H9 (cell line): ENCODE data around the gene TCF7L1. TPM values are rescaled to one million over a fixed set of nuclear protein-coding genes. Genes with fewer than 3 reads are reported as not detected.

Experiments
- DNase-seq: peaks from one replicate; pipeline ENCODE4 v3.0.0-alpha.2; 2017
- H2AFZ ChIP-seq: one replicate; pipeline ENCODE4 v1.6.1; 2013; ENCODE audit warnings: mild to moderate bottlenecking, low read length, control low read depth, moderate library complexity
- H2AK5ac ChIP-seq: 2 replicates; pipeline ENCODE4 v1.6.1; 2013; ENCODE audit warnings: low read length, control low read depth, mixed read lengths; ENCODE audit not compliant: insufficient read length
- H2BK120ac ChIP-seq: one replicate; pipeline ENCODE4 v1.6.1; 2013; ENCODE audit warnings: low read depth, mild to moderate bottlenecking, low read length, control low read depth, inconsistent platforms; ENCODE audit not compliant: poor library complexity, severe bottlenecking
- H2BK12ac ChIP-seq: 2 replicates; pipeline ENCODE4 v1.6.1; 2013; ENCODE audit warnings: low read length, control low read depth, mixed read lengths, low read depth; ENCODE audit not compliant: insufficient read length
- H2BK15ac ChIP-seq: 2 replicates; pipeline ENCODE4 v1.6.1; 2013; ENCODE audit warnings: low read depth, low read length, control low read depth
- H2BK20ac ChIP-seq: one replicate; pipeline ENCODE4 v1.6.1; 2013; ENCODE audit warnings: low read depth, mild to moderate bottlenecking, low read length, control low read depth, inconsistent platforms; ENCODE audit not compliant: poor library complexity, severe bottlenecking
- H2BK5ac ChIP-seq: 2 replicates; pipeline ENCODE4 v1.6.1; 2013; ENCODE audit warnings: low read length, control low read depth, mixed read lengths; ENCODE audit not compliant: insufficient read length
- H3K14ac ChIP-seq: 2 replicates; pipeline ENCODE4 v1.6.1; 2013; ENCODE audit warnings: low read length, control low read depth; ENCODE audit not compliant: insufficient read depth
- H3K18ac ChIP-seq: 2 replicates; pipeline ENCODE4 v1.6.1; 2013; ENCODE audit warnings: low read depth, mild to moderate bottlenecking, mixed read lengths, low read length, control low read depth; ENCODE audit not compliant: insufficient read length
- H3K23ac ChIP-seq: 2 replicates; pipeline ENCODE4 v1.6.1; 2013; ENCODE audit warnings: low read length, control low read depth, mixed read lengths, low read depth; ENCODE audit not compliant: insufficient read length
- H3K23me2 ChIP-seq: 2 replicates; pipeline ENCODE4 v1.6.1; 2013; ENCODE audit warnings: low read depth, mild to moderate bottlenecking, mixed read lengths, low read length, control low read depth; ENCODE audit not compliant: insufficient read length, poor library complexity, severe bottlenecking
- H3K27ac ChIP-seq: 2 replicates; pipeline ENCODE4 v1.5.1; 2013; ENCODE audit warnings: low read length, control low read depth, mixed read lengths, low read depth; ENCODE audit not compliant: insufficient read length
- H3K27me3 ChIP-seq: 2 replicates; pipeline ENCODE4 v1.6.1; 2013; ENCODE audit warnings: low read length, control low read depth, inconsistent platforms; ENCODE audit not compliant: insufficient read depth
- H3K4ac ChIP-seq: 2 replicates; pipeline ENCODE4 v1.6.1; 2013; ENCODE audit warnings: low read depth, mild to moderate bottlenecking, control low read depth, inconsistent platforms, low read length, moderate library complexity
- H3K4me1 ChIP-seq: 2 replicates; pipeline ENCODE4 v1.6.1; 2013; ENCODE audit warnings: low read length, control low read depth, inconsistent platforms; ENCODE audit not compliant: insufficient read depth
- H3K4me2 ChIP-seq: 2 replicates; pipeline ENCODE4 v1.6.1; 2013; ENCODE audit warnings: low read length, control low read depth, mixed read lengths; ENCODE audit not compliant: insufficient read length, insufficient read depth
- H3K56ac ChIP-seq: 2 replicates; pipeline ENCODE4 v1.6.1; 2013; ENCODE audit warnings: low read depth, mild to moderate bottlenecking, mixed read lengths, low read length, control low read depth; ENCODE audit not compliant: insufficient read length
- H3K79me1 ChIP-seq: 2 replicates; pipeline ENCODE4 v1.6.1; 2013; ENCODE audit warnings: low read depth, mild to moderate bottlenecking, moderate library complexity, low read length, control low read depth, inconsistent platforms; ENCODE audit not compliant: insufficient read depth, poor library complexity, severe bottlenecking
- H3K79me2 ChIP-seq: 2 replicates; pipeline ENCODE4 v1.6.1; 2013; ENCODE audit warnings: low read length, control low read depth, inconsistent platforms; ENCODE audit not compliant: insufficient read depth
- H3K9ac ChIP-seq: 2 replicates; pipeline ENCODE4 v1.6.1; 2013; ENCODE audit warnings: low read length, control low read depth, mixed read lengths; ENCODE audit not compliant: insufficient read length; ENCODE audit errors: extremely low read depth
- H3K9me3 ChIP-seq: one replicate; pipeline ENCODE4 v1.6.1; 2013; ENCODE audit warnings: low read depth, low read length, inconsistent platforms; ENCODE audit not compliant: control insufficient read depth
- H3T11ph ChIP-seq: one replicate; pipeline ENCODE4 v1.6.1; 2013; ENCODE audit warnings: mild to moderate bottlenecking, low read length, control low read depth, inconsistent platforms
- H4K20me1 ChIP-seq: one replicate; pipeline ENCODE4 v1.6.1; 2013; ENCODE audit not compliant: control insufficient read depth, insufficient read length, insufficient read depth
- H4K5ac ChIP-seq: 2 replicates; pipeline ENCODE4 v1.6.1; 2013; ENCODE audit warnings: low read depth, mild to moderate bottlenecking, mixed read lengths, low read length, control low read depth; ENCODE audit not compliant: insufficient read length
- H4K8ac ChIP-seq: replicated peaks from 2 replicates; pipeline ENCODE4 v1.6.1; 2013; ENCODE audit warnings: low read length, control low read depth, mixed read lengths, low read depth; ENCODE audit not compliant: insufficient read length
- H4K91ac ChIP-seq: 2 replicates; pipeline ENCODE4 v1.6.1; 2013; ENCODE audit warnings: low read depth, mild to moderate bottlenecking, moderate library complexity, mixed read lengths, low read length, control low read depth; ENCODE audit not compliant: insufficient read length
- H3K27ac Mint-ChIP-seq, 3 experiments: 2 replicates in 2 of 3; 3 replicates in 1 of 3; pipeline ENCODE4 v1.8.0; 2020 to 2021; ENCODE audit warnings: mixed read lengths in 3 of 3, mild to moderate bottlenecking in 1 of 3, moderate library complexity in 1 of 3
- H3K27me3 Mint-ChIP-seq: 2 replicates; pipeline ENCODE4 v1.8.0; 2021; ENCODE audit warnings: low read depth, mild to moderate bottlenecking, moderate library complexity, mixed read lengths
- H3K36me3 Mint-ChIP-seq, 3 experiments: 2 replicates in 2 of 3; 3 replicates in 1 of 3; pipeline ENCODE4 v1.8.0; 2020 to 2021; ENCODE audit warnings: low read depth in 3 of 3, mixed read lengths in 3 of 3; ENCODE audit not compliant: insufficient read depth in 1 of 3
- H3K4me1 Mint-ChIP-seq, 2 experiments: 2 replicates each; pipeline ENCODE4 v1.8.0; 2020; ENCODE audit warnings: mixed read lengths in 2 of 2
- H3K4me3 Mint-ChIP-seq, 2 experiments: 2 replicates in 1 of 2; 3 replicates in 1 of 2; pipeline ENCODE4 v1.8.0; 2020 to 2021; ENCODE audit warnings: mild to moderate bottlenecking in 2 of 2, mixed read lengths in 2 of 2, moderate library complexity in 1 of 2
- H3K9me3 Mint-ChIP-seq, 2 experiments: 2 replicates in 1 of 2; 3 replicates in 1 of 2; pipeline ENCODE4 v1.8.0; 2020; ENCODE audit warnings: mild to moderate bottlenecking in 2 of 2, mixed read lengths in 2 of 2, moderate library complexity in 1 of 2
- WGBS: extraction: QIAGEN DNeasy Blood & Tissue Kit; methylation state at CpG from one replicate; pipeline ENCODE4 v1.1.7; 2013; ENCODE audit warnings: missing lambda C conversion rate, low lambda C conversion rate, mixed read lengths; ENCODE audit not compliant: insufficient read length; ENCODE audit errors: extremely low coverage; 5-methylcytosine and 5-hydroxymethylcytosine counted together
- total RNA-seq: library from RNA; stranded (reverse); gene quantifications from 2 replicates; pipeline ENCODE4 v1.2.1, GENCODE V29; 2021
- TF ChIP-seq, protein P1 (sequence below): fragments of 200-600 bp; sonication (generic); conservative IDR thresholded peaks from 3 replicates; pipeline ENCODE4 v1.8.0; 2021; ENCODE audit warnings: antibody characterized with exemption, mild to moderate bottlenecking

The TCF7L1 gene
- total RNA-seq, 1 experiment from 2014 or later, result 112 TPM

GRCh38 chr2:85195956-85196355, 62.8 kb downstream of the TCF7L1 start:
- Histone ChIP-seq H3K79me2 (peaks cover 16% of the 10 kb centered on the region; the same call in 1 of the 2 replicates), H3K9ac (no peak overlapping the region), H3K18ac (no peak overlapping the region), H3K27me3 (no peaks in the 10 kb centered on the region), H2BK120ac (no peak overlapping the region), H3K23ac (no peak overlapping the region), H4K20me1 (no peaks in the 10 kb centered on the region), H2BK5ac (no peak overlapping the region), H4K91ac (no peak overlapping the region), H2BK15ac (no peak overlapping the region), H3K4me2 (no peak overlapping the region), H2AK5ac (no peak overlapping the region), H2BK12ac (no peak overlapping the region), H3K4me1 (peaks cover 5% of the 10 kb centered on the region; the same call in 1 of the 2 replicates), H3T11ph (no peak overlapping the region), H4K8ac (no peak overlapping the region), H3K27ac (no peak overlapping the region), H3K56ac (no peak overlapping the region), H4K5ac (no peak overlapping the region), H3K79me1 (peaks cover 6% of the 10 kb centered on the region), H3K4ac (no peak overlapping the region), H3K23me2 (no peaks in the 10 kb centered on the region), H2AFZ (no peak overlapping the region), H2BK20ac (no peak overlapping the region), H3K9me3 (no peaks in the 10 kb centered on the region), H3K14ac (no peak overlapping the region)
- H3K4me3 Mint-ChIP-seq, result no peak overlapping the region
- 0 out of 7 replicates have a peak overlapping the region, but pooled peaks of 1 of the 3 experiments have one; percentile 28 for H3K27ac Mint-ChIP-seq
- H3K27me3 Mint-ChIP-seq, result no peaks in the 10 kb centered on the region
- peaks cover 19 to 21% of the 10 kb centered on the region in 2 experiments for H3K4me1 Mint-ChIP-seq
- no peaks in the 10 kb centered on the region for H3K9me3 Mint-ChIP-seq
- H3K36me3 Mint-ChIP-seq, result peaks cover 4 to 28% (median 20%) of the 10 kb centered on the region in 3 experiments
- no peak for DNase-seq
- TF ChIP-seq, protein P1, sequence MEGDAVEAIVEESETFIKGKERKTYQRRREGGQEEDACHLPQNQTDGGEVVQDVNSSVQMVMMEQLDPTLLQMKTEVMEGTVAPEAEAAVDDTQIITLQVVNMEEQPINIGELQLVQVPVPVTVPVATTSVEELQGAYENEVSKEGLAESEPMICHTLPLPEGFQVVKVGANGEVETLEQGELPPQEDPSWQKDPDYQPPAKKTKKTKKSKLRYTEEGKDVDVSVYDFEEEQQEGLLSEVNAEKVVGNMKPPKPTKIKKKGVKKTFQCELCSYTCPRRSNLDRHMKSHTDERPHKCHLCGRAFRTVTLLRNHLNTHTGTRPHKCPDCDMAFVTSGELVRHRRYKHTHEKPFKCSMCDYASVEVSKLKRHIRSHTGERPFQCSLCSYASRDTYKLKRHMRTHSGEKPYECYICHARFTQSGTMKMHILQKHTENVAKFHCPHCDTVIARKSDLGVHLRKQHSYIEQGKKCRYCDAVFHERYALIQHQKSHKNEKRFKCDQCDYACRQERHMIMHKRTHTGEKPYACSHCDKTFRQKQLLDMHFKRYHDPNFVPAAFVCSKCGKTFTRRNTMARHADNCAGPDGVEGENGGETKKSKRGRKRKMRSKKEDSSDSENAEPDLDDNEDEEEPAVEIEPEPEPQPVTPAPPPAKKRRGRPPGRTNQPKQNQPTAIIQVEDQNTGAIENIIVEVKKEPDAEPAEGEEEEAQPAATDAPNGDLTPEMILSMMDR, result no peak
- WGBS, result no CpG with 5 or more reads among the region's 5 CpGs
